ENCODE results near the gene PTGES3.

- TF ChIP-seq POLR2A (IDR thresholded peaks at IDR 0.05) (no peak), CTCF (IDR thresholded peaks at IDR 0.05) (no peak), POLR2AphosphoS5 (IDR thresholded peaks at IDR 0.05) (no peak), EP300 (IDR thresholded peaks at IDR 0.05) (no peak)
Observed at GRCh38 chr12:56725723-56726102, 37.6 kb upstream of the PTGES3 start.
